Right ventricle myocardium superior (tissue), 1 donor: ENCODE measurements around the gene PRR14. TPM values are rescaled to one million over a fixed set of nuclear protein-coding genes. Genes with fewer than 3 reads are reported as not detected.
"Not testable (repeated sequence)": the region's sequence is repeated elsewhere in the genome, so short reads cannot be mapped to it uniquely, and the experiment has no call there.

ENCODE experiments used
- ATAC-seq: fragments of 200-7000 bp; cut with Tn5 transposase; one replicate; pipeline ENCODE4 v1.9.1; 2020; ENCODE audit warnings: mild to moderate bottlenecking; ENCODE audit not compliant: poor library complexity
- DNase-seq: peaks from one replicate; pipeline ENCODE4 v3.0.0-alpha.2; 2020
- intact Hi-C: fragments of 100-400 bp; cut with DNase I; formaldehyde crosslinking; loops from one replicate; pipeline ENCODE4 v1.11.2; 2022
- total RNA-seq: library from RNA; stranded (reverse); fragmentation: NEBNext Ultra II Directional; extraction: Animal tissue kit (Norgen Biotek cat#: 25700); gene quantifications from one replicate; pipeline ENCODE4 v1.2.1, GENCODE V29; 2021
- donor health status: DM: no; HTN: yes; CAD: no; lungs with severe emphysema.

The PRR14 gene
- total RNA-seq, 1 donor from 2014 or later, result 18.9 TPM

DNA sequence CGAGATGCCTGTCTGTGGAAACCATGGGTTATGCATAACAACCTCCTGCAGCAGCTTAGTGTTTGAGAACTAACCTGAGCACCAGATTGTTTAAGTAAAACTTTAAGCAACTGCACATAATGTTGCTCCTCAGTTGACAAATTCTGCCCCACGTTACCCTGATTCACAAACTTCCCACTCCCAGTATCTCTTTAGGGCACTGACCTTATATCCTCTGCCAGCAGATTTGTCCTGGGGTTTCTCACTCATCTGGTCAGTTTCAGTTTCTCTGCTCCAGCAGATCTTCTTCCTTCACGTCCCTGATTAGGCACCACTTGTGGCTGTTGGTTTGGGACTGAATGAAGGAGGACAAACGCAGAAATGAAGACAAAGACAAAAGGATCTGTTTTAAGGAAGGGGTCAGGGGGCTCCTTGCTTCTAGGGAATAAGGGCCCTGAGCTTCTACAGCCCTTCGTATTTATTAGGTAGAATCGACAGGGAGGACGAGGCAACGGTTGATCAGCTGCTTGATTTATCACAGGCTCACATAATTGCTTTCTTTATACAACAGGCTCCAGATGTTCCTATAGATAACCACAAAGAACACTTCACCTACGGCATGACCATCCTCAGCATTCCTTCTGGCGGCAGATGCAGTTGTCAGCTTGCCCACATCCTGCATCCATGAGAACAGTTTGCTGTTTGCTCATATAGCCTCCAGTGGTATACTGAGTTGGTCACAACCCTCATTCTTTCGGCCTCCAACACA lies 27.1 kb upstream of the PRR14 start:
- intact Hi-C loops, result no loop called here
- no peak for ATAC-seq

DNA sequence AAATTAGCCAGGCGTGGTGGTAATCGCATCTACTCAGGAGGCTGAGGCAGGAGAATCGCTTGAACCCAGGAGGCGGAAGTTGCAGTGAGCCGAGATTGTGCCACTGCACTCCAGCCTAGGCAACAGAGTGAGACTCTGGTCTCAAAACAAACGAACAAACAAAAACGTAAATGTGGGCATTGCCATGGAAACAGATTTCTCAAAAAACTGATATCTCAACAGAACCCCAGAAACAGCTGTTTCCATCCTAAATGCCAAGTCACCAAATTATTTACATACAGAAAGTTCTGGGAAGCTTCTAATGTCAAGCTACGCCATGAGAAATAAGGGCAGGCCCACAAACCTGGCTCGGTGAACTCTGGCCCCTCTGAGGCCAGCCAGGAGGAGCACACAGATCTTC lies 24.5 kb upstream of the PRR14 start:
- no peak for ATAC-seq
- intact Hi-C loops, result no loop called here
- no peak for DNase-seq

More for the DNA sequence above, 27.1 kb upstream of the PRR14 start:
- no peak for DNase-seq

DNA sequence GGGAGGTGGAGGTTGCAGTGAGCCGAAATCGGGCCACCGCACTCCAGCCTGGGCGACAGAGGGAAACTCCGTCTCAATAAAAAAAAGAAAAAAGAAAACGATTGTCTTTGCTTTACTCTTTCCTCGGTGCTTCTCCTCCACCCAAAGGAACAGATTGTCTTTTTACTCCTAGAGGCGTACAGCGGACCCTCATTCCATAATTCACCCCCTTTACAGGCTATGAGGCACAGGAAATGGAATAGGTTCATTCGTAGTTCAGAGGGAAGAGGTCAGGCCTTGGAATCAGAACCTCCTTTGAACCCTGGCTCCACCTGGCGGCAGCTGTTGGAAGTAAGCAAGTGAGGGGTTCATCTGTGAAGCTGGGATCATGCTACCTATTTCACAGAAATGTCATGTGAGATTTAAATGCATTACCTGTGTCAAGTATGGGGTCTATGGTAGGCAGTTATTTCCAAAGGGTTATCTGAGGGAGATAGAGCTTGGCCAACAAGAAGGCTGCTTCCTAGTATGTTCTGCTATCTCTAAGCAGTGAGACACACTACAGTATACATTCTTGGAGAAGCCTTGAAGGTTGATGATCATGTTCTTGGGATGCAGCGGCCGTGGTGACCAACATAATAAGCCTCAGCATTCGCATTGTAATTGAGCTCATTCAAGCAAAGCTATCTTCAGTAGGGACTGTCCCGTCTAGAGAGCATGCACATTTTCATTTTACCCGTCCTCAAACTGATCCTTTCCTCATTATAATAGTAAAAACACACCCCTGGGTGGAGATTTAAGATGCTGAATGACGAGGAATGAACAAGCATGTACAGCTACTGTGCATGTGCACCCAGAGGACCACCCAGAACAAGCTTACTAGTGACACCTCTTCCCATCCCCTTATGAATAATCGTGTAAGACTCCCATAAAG lies 21.9 kb upstream of the PRR14 start:
- intact Hi-C loops, result no loop called here
- DNase-seq, result peak; percentile 93
- ATAC-seq, result peak; percentile 90

DNA sequence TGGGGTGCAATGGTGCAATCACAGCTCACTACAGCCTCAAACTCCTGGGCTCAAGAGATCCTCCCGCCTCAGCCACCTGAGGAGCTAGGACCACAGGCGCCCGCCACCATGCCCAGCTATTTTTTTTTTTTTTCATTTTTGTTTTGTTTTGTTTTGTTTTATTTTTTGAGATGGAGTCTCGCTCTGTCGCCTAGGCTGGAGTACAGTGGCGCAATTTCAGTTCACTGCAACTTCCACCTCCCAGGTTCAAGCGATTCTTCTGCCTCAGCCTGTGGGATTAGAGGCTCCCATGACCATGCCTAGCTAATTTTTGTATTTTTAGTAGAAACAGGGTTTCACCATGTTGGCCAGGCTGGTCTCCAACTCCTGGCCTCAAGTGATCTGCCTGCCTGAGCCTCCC lies 18.3 kb upstream of the PRR14 start:
- intact Hi-C loops, ATAC-seq, DNase-seq: not testable (repeated sequence)

DNA sequence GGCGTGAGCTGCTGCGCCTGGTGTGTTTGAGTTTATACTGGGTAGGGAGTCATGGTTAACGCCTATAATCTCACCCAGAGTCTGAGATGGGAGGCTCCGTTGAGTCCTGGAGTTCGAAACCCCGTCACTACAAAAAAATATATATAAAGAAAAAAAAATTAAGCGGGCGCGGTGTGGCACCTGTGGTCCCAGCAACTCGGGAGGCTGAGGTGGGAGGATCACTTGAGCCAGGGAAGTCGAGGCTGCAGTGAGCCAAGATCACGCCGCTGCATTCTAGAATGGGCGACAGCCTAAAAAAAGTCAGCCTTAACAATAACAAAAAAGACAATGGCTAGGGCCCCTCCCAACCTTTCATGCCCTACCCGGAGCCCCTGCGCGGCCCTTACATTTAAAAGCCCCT lies 17.2 kb upstream of the PRR14 start:
- no peak for ATAC-seq
- no peak for DNase-seq
- intact Hi-C loops, result no loop called here

DNA sequence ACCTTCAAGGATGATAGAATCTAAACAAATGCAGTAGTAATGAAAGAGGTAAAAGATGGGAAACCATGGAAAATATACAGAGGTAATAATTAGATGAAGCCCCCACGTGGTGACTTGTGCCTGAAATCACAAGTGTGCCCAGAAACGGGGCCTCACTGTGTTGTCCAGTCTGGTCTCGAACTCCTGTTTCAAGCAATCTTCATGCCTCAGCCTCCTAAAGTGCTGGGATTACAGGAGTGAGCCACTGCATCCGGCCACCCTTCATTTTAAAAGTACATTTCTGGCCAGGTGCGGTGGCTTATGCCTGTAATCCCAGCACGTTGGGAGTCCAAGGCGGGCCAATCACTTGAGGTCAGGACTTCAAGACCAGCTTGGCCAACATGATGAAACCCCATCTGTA lies 14.2 kb upstream of the PRR14 start:
- intact Hi-C loops, result no loop called here
- ATAC-seq, result no peak
- no peak for DNase-seq

DNA sequence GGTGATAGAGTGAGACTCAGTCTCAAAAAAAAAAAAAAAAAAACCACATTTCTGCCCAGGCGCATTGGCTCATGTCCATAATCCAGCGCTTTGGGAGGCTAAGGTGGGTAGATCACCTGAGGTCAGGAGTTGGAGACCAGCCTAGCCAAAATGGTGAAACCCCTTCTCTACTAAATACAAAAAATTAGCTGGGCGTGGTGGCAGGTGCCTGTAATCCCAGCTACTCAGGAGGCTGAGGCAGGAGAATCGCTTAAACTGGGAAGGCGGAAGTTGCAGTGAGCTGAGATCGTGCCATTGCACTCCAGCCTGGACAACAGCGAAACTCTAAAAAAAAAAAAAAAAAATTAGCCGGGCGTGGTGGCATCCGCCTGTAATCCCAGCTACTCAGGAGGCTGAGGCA lies 13.6 kb upstream of the PRR14 start:
- ATAC-seq, intact Hi-C loops, DNase-seq: not testable (repeated sequence)

DNA sequence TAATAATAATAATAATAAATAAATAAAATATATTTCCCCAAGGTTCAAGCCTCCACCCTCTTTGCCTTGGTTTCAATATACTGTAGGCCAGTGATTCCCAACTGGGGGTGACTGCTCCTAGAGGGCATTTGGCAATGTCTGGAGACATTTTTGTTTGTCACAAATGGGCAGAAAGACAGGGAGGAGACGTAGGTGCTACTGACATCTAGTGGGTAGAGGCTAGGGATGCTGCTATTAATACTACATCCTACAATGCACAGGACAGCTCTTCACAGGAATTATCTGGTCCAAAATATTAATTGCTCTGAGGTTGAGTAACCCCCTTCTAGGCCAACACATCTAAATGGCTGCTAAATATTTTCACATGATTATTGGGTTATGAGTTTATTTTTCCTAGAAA lies 12.8 kb upstream of the PRR14 start:
- ATAC-seq, result no peak
- intact Hi-C loops, result no loop called here

DNA sequence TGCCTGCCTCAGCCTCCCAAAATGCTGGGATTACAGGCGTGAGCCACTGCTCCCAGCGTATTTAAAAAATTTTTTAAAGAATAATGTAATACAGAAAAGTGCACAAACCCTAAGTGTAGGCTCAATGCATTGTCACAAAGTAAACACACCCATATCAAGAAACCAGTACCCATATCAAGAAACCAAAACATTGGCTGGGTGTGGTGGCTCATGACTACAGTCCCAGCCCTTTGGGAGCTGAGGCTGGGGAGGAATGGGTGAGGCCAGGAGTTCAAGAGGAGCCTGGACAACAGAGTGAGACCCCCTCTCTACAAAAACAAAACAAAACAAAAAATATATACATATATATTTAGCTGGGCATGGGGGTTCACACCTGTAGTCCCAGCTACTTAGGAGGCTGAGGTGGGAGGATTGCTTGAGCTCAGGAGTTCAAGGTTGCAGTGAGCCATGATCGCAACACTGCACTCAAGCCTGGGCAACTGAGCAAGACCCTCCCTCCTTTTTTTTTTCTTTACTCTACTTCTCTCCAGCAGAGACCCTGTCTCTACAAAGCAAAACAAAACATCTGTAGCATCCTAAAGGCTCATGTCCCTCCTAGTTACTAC lies 9.3 kb upstream of the PRR14 start:
- intact Hi-C loops, result no loop called here
- ATAC-seq, result no peak
- no peak for DNase-seq

More for the DNA sequence above, 12.8 kb upstream of the PRR14 start:
- DNase-seq, result no peak

DNA sequence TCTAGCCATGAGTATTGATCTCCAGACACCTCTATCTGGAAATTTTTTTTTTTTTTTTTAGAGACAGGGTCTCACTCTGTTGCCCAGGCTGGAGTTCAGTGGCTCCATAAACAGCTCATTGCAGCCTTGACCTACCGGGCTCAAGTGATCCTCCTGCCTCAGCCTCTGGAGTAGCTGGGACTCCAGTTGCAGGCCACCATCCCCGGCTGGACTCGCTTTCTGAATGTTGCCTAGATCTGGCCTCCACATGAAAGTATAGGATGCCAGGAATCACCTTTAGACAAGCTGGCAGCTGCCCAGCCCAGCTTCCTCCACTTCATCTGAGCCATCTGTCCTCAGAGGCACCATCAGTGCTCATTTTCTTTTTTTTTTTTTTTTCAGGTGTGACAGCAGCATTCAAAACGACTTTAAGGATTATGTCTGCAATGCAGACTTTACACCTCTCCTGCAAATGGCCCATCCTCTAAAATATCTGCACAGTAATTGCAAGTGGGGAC lies 6.4 kb upstream of the PRR14 start:
- intact Hi-C loops, result no loop called here
- ATAC-seq (no peak), DNase-seq (no peak)

DNA sequence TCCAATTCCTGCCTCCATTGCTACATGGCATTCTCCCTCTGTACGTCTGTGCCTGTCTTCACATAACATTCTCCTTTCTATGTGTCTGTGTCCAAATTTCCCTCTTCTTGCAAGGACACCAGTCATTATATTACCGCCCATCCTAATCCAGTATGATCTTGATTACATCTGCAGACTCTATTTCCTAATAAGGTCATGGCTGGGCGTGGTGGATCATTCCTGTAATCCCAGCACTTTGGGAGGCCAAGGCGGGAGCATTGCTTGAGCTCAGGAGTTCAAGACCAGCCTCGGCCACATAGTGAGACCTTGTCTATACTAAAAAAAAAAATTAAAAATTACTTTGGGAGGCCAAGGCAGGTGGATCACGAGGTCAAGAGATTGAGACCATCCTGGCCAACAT lies 5.0 kb upstream of the PRR14 start:
- intact Hi-C loops, result no loop called here
- ATAC-seq (no peak), DNase-seq (no peak)

DNA sequence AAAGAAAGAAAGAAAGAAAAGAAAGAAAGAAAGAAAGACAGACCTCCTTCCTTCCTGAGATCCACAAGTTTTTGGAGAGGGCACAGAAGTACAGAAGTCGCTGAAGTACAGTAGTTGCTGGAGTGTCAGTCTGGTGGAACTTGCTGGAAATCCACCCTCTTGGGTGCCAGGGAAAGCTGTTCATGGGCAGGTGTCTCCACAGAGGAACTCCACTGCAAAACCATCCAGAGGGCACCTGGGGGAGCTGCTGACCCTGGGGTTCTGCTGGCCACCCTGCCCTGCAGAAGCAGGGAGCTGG lies 3.5 kb upstream of the PRR14 start:
- DNase-seq, result no peak
- intact Hi-C loops, result no loop called here
- no peak for ATAC-seq

DNA sequence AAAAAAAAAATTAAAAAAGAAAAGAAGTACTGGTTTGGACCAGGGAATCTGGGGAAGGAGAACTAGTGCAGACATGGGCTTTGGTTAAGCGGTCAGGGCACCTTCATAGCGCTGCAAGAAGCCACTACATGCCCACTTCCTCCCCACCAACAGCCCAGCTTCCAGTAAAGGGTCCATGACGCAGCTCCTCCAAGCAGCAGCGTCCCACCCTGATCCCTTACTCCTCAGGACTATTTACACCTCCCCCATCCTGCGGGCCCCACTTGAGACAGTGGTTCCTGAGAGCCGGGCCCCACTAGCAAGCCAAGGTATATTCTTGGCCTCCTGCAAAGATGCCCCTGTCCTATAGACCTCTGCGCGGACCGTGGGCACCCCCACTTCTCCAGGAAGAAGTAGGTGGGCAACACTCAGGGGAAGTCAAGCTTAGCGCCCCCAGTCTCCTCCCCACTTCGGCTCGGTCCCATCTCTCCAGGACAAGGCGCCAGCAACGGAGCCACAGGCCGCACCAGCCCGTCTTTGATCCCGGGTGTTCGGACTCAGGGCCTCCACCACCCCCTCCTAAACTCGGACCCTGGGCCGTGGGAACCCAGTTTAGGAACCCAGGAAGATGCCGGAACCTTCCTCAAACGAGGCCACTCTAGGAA lies 913 bp upstream of the PRR14 start:
- ATAC-seq (no peak), DNase-seq (no peak)
- intact Hi-C loops, result no loop called here

DNA sequence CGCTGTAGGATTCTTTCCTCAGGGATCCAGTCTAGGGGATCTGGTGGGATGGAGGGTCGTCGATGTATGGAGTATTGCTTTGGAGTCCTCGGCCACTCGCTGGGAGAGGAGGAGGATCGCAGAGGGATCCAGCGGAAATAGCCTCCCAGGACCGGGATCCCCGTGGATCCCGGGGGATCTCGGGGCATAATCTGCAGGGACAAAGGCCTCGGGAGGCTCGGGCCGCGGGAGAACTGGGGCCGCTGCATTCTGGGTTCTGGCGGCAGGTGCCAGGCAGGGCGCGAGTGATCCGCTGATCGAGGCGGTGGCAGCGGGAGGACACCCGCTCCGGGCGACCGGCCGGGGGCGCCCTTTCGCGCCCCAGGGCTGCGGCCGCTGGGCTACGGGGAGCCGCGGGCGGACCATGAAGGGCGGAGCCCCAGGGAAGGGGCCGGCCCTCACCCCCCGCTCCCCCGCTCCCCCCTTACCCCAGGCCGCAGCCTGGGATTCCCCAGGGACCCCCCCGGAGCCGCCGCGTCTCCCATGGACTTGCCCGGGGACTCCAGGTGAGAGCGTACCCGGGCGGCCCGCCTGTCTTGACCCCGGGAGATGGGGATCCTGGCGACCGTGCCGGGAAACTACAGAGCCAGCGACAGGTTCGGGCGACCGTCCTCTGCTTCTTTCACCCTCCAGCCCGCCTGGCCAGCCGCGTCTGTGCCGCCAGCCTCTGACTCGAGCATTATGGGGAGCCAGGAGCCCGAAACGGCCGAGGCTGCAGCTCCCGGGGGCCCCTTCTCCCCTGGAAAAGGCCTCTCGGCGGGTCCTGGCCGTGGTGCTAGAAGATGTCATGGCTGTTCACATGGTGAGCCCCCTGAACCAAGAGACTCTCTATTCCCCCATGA lies 604 bp downstream of the PRR14 start:
- intact Hi-C loops, result no loop called here
- ATAC-seq (peak; percentile 83), DNase-seq (peak; percentile 82)

DNA sequence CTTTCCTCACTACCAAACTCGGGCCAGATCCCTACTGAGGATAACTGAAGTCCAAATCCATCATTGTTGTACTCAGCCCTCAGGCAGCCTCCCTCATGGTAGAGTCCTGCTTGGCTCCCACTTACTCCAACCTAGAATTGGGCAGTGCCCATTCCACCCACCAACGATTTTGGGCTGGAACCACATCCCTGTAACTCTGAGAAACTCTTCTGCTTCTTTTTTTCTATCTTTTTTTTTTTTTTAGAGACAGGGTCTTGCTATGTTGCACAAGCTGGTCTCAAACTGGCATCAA lies 1.2 kb downstream of the PRR14 start:
- intact Hi-C loops, result no loop called here
- ATAC-seq, result no peak

DNA sequence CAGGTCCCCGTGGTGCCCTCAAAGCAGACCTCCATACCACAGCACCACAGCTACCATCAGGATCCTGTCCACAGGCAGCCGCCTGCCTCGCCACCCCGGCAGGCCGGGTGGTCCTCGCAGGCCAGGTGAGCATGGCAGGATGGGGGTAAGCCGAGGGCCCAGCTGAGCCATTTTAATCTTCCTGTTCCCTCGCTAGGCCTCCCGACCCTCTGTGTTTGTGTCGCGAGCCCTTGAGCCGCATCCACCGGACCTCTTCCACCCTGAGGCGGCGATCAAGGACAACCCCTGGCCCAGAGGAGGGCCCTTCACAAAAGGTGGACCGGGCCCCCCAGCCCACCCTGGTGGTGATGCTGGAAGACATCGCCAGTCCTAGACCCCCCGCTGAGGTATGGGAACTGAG lies 2.0 kb downstream of the PRR14 start:
- intact Hi-C loops, result no loop called here
- ATAC-seq (no peak), DNase-seq (no peak)

More for the DNA sequence above, 1.2 kb downstream of the PRR14 start:
- no peak for DNase-seq

DNA sequence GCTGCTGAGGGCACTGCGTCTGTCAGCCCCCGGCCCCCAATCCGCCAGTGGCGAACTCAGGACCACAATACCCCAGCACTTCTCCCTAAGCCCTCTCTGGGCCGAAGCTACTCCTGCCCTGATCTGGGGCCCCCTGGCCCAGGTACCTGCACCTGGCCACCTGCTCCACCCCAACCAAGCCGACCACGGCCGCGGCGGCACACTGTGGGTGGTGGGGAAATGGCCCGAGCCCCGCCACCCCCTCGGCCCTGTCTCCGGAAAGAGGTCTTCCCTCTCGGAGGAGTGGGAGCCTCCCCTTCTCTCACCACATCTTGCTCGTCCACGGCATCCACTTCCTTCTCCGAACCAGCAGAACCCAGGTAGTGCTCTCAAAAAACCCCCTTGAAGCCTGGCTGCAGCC lies 4.1 kb downstream of the PRR14 start:
- no peak for ATAC-seq
- intact Hi-C loops, result no loop called here
- DNase-seq, result no peak

DNA sequence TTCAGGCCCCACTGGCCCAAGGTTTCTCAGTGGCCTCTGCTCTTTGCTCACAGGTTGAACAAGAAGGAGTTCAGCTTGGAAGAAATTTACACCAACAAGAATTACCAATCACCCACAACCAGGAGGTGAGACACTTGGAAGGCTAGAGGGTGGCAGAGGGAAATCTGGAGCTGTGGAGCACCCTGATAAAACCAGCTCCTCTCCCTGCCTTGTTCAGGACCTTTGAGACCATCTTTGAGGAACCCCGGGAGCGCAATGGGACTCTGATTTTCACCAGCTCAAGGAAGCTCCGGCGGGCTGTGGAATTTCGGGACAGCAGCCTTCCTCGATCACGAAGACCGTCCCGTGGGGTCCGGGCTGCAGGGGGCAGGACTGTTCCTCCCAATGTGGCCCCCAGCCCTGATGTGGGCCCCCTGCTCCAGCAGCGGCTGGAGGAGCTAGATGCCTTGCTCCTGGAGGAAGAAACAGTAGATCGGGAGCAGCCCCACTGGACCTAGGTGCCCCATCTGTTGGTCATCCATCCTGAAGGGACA lies 5.1 kb downstream of the PRR14 start:
- DNase-seq (no peak), ATAC-seq (no peak)
- intact Hi-C loops, result no loop called here
